Neural cell (in vitro differentiated cells): Measurements from ENCODE around the gene VEPH1. TPM values are rescaled to one million over a fixed set of nuclear protein-coding genes. Genes with fewer than 3 reads are reported as not detected.

Experiments
- H2AFZ ChIP-seq: fragments of 200-600, 300-800 bp; sonication (generic), shearing (Covaris generic); 2 replicates; pipeline ENCODE4 v1.6.0; 2014; ENCODE audit warnings: low read depth, mild to moderate bottlenecking, antibody characterized with exemption, low read length, moderate library complexity
- H3F3A ChIP-seq: fragments of 200-600 bp; shearing (Covaris generic); 2 replicates; pipeline ENCODE4 v1.6.1; 2016; ENCODE audit warnings: mild to moderate bottlenecking, moderate library complexity, mixed read lengths, antibody characterized with exemption, low read length; ENCODE audit not compliant: insufficient read depth, poor library complexity, severe bottlenecking
- H3K27ac ChIP-seq: fragments of 200-600, 300-800 bp; sonication (generic), shearing (Covaris generic); 2 replicates; pipeline ENCODE4 v1.5.1; 2014; ENCODE audit warnings: mild to moderate bottlenecking, low read length, moderate library complexity
- H3K27me3 ChIP-seq: fragments of 300-800, 200-600 bp; sonication (generic), shearing (Covaris generic); 2 replicates; pipeline ENCODE4 v1.6.0; 2014; ENCODE audit warnings: mild to moderate bottlenecking, low read depth, low read length, moderate library complexity; ENCODE audit not compliant: insufficient read depth
- H3K36me3 ChIP-seq: fragments of 300-800, 200-600 bp; sonication (generic), shearing (Covaris generic); 2 replicates; pipeline ENCODE4 v1.5.1; 2014; ENCODE audit warnings: mild to moderate bottlenecking, antibody characterized with exemption, low read length, moderate library complexity; ENCODE audit not compliant: insufficient read depth
- H3K4me2 ChIP-seq: fragments of 300-800, 200-600 bp; sonication (generic), shearing (Covaris generic); 2 replicates; pipeline ENCODE4 v1.6.0; 2014; ENCODE audit warnings: mild to moderate bottlenecking, low read length
- H3K4me3 ChIP-seq: fragments of 300-800, 200-600 bp; sonication (generic), shearing (Covaris generic); 2 replicates; pipeline ENCODE4 v1.5.1; 2014; ENCODE audit warnings: mild to moderate bottlenecking, low read length, moderate library complexity
- H3K79me2 ChIP-seq: fragments of 200-600 bp; shearing (Covaris generic); replicated peaks from 2 replicates; pipeline ENCODE4 v1.6.0; 2014; ENCODE audit warnings: mild to moderate bottlenecking, low read length, moderate library complexity; ENCODE audit not compliant: insufficient read depth
- H3K9ac ChIP-seq: fragments of 300-800, 200-600 bp; sonication (generic), shearing (Covaris generic); 2 replicates; pipeline ENCODE4 v1.6.1; 2016; ENCODE audit warnings: mild to moderate bottlenecking, low read length, mixed read lengths
- H3K9me2 ChIP-seq: fragments of 200-600 bp; shearing (Covaris generic); 2 replicates; pipeline ENCODE4 v1.6.1; 2016; ENCODE audit warnings: mild to moderate bottlenecking, low read length, mixed read lengths; ENCODE audit not compliant: insufficient read depth
- H3K9me3 ChIP-seq: fragments of 200-600, 300-800 bp; sonication (generic), shearing (Covaris generic); 2 replicates; pipeline ENCODE4 v1.6.1; 2016; ENCODE audit warnings: mild to moderate bottlenecking, mixed run types, low read length, moderate library complexity, mixed read lengths
- H4K20me1 ChIP-seq: fragments of 200-600 bp; shearing (Covaris generic); 2 replicates; pipeline ENCODE4 v1.6.1; 2016; ENCODE audit warnings: mild to moderate bottlenecking, mixed run types; ENCODE audit not compliant: insufficient read depth
- CTCF ChIP-seq: fragments of 450-650 bp; IDR thresholded peaks from 2 replicates; pipeline ENCODE4 v1.5.1; 2014; ENCODE audit warnings: antibody characterized with exemption, mild to moderate bottlenecking, moderate library complexity; ENCODE audit not compliant: poor library complexity, severe bottlenecking
- EP300 ChIP-seq: fragments of 450-650 bp; conservative IDR thresholded peaks from 2 replicates; pipeline ENCODE4 v1.6.1; 2014; ENCODE audit warnings: antibody characterized with exemption, mild to moderate bottlenecking, moderate library complexity; ENCODE audit not compliant: poor library complexity, severe bottlenecking
- EZH2 ChIP-seq: fragments of 200-600, 300-800 bp; shearing (Covaris generic), sonication (generic); IDR thresholded peaks from 2 replicates; pipeline ENCODE4 v1.6.1; 2014; ENCODE audit warnings: antibody characterized with exemption, low read length, borderline replicate concordance, mild to moderate bottlenecking; ENCODE audit not compliant: insufficient read depth, poor library complexity, severe bottlenecking
- MXI1 ChIP-seq: fragments of 450-650 bp; conservative IDR thresholded peaks from 2 replicates; pipeline ENCODE4 v1.6.1; 2014; ENCODE audit warnings: antibody characterized with exemption, mild to moderate bottlenecking; ENCODE audit not compliant: poor library complexity, severe bottlenecking
- POLR2AphosphoS5 ChIP-seq: IDR thresholded peaks from 2 replicates; pipeline ENCODE4 v1.6.1; 2012
- RAD21 ChIP-seq: fragments of 450-650 bp; conservative IDR thresholded peaks from 2 replicates; pipeline ENCODE4 v1.6.1; 2014; ENCODE audit warnings: antibody characterized with exemption, mild to moderate bottlenecking, moderate library complexity
- REST ChIP-seq: IDR thresholded peaks from 2 replicates; pipeline ENCODE4 v1.6.1; 2012; ENCODE audit warnings: borderline replicate concordance
- SMC3 ChIP-seq: fragments of 450-650 bp; conservative IDR thresholded peaks from 2 replicates; pipeline ENCODE4 v1.6.1; 2014; ENCODE audit warnings: antibody characterized with exemption, mild to moderate bottlenecking, moderate library complexity; ENCODE audit not compliant: poor library complexity
- TAF1 ChIP-seq: IDR thresholded peaks from 2 replicates; pipeline ENCODE4 v1.6.1; 2012; ENCODE audit warnings: low read depth
- polyA plus RNA-seq: library from polyadenylated mRNA; depleted of rRNA; stranded (reverse); fragments of >200 nt; gene quantifications from 2 replicates; pipeline ENCODE4 v1.2.3, GENCODE V29; 2014

The VEPH1 gene
- polyA plus RNA-seq, 1 donor from 2014 or later: 0.89 TPM

- no peaks in the 10 kb centered on the region for H3K36me3 ChIP-seq
- TF ChIP-seq MXI1 (no peak), EP300 (no peak), RAD21 (no peak), TAF1 (no peak), POLR2AphosphoS5 (no peak), CTCF (no peak)
- H3F3A ChIP-seq: no peaks in the 10 kb centered on the region
- no peak overlapping the region for H2AFZ ChIP-seq
- no peaks in the 10 kb centered on the region for H3K27me3 ChIP-seq
- H3K4me2 ChIP-seq: no peak overlapping the region
- H3K9ac ChIP-seq: no peak overlapping the region
- no peaks in the 10 kb centered on the region for H3K79me2 ChIP-seq
- no peaks in the 10 kb centered on the region for H3K9me2 ChIP-seq
- H3K27ac ChIP-seq: no peak overlapping the region
- no peaks in the 10 kb centered on the region for H4K20me1 ChIP-seq
- H3K9me3 ChIP-seq: no peaks in the 10 kb centered on the region
- no peak overlapping the region for H3K4me3 ChIP-seq
Observed at GRCh38 chr3:157275832-157276231, 227.4 kb downstream of the VEPH1 start.

- Histone ChIP-seq H3K4me2 (no peak overlapping the region), H3K4me3 (no peak overlapping the region), H3K9me2 (no peaks in the 10 kb centered on the region), H2AFZ (no peak overlapping the region), H3K36me3 (no peaks in the 10 kb centered on the region), H3K27ac (no peak overlapping the region), H3K79me2 (no peaks in the 10 kb centered on the region), H3K9me3 (no peaks in the 10 kb centered on the region), H3F3A (no peaks in the 10 kb centered on the region), H3K27me3 (no peaks in the 10 kb centered on the region), H3K9ac (no peak overlapping the region), H4K20me1 (no peaks in the 10 kb centered on the region)
- TF ChIP-seq POLR2AphosphoS5: no peak
- TF ChIP-seq CTCF: no peak
Observed at GRCh38 chr3:157274644-157275137, 228.5 kb downstream of the VEPH1 start.

- TF ChIP-seq POLR2AphosphoS5 (no peak), TAF1 (no peak), CTCF (no peak), EP300 (no peak), REST (no peak), SMC3 (no peak), RAD21 (no peak), EZH2 (no peak), MXI1 (no peak)
- no peaks in the 10 kb centered on the region for H3K27me3 ChIP-seq
- H3K36me3 ChIP-seq: no peaks in the 10 kb centered on the region
- H3K4me3 ChIP-seq: no peak overlapping the region
- no peak overlapping the region for H3K4me2 ChIP-seq
- no peaks in the 10 kb centered on the region for H3F3A ChIP-seq
- no peak overlapping the region for H2AFZ ChIP-seq
- no peaks in the 10 kb centered on the region for H3K79me2 ChIP-seq
- H4K20me1 ChIP-seq: no peaks in the 10 kb centered on the region
- no peak overlapping the region for H3K9ac ChIP-seq
- no peak overlapping the region for H3K27ac ChIP-seq
- H3K9me2 ChIP-seq: no peaks in the 10 kb centered on the region
- H3K9me3 ChIP-seq: no peaks in the 10 kb centered on the region
Observed at GRCh38 chr3:157271283-157271882, 231.8 kb downstream of the VEPH1 start.
